OCI-LY3 (cell line): ENCODE data around the gene AKAP5.

Experiments
- H2AFZ ChIP-seq: fragments of 200-600, 300-600 bp; shearing (Covaris generic); 2 replicates; pipeline ENCODE4 v1.6.0; 2014; ENCODE audit warnings: antibody characterized with exemption, low read depth, low read length
- H3K27ac ChIP-seq: fragments of 200-600, 300-600 bp; sonication (generic); 2 replicates; pipeline ENCODE4 v1.5.1; 2014; ENCODE audit warnings: mild to moderate bottlenecking, low read length, moderate library complexity, mixed read lengths
- H3K27me3 ChIP-seq: fragments of 200-600, 300-600 bp; sonication (generic); 2 replicates; pipeline ENCODE4 v1.6.1; 2014; ENCODE audit warnings: low read depth, low read length, mixed read lengths
- H3K36me3 ChIP-seq: fragments of 200-600, 300-600 bp; sonication (generic); replicated peaks from 2 replicates; pipeline ENCODE3; 2014; ENCODE audit warnings: low read depth, low read length, mixed read lengths
- H3K4me1 ChIP-seq: fragments of 300-600, 200-600 bp; sonication (generic); 2 replicates; pipeline ENCODE4 v1.6.1; 2014; ENCODE audit warnings: low read length, mixed read lengths
- H3K4me2 ChIP-seq: fragments of 200-600, 300-600 bp; sonication (generic); 2 replicates; pipeline ENCODE4 v1.6.1; 2014; ENCODE audit warnings: low read length, mixed read lengths
- H3K4me3 ChIP-seq: fragments of 300-600, 200-600 bp; sonication (generic); 2 replicates; pipeline ENCODE4 v1.5.1; 2014; ENCODE audit warnings: antibody characterized with exemption, mild to moderate bottlenecking, low read length, moderate library complexity
- H3K79me2 ChIP-seq: fragments of 300-600, 200-600 bp; shearing (Covaris generic); 2 replicates; pipeline ENCODE4 v1.6.1; 2014; ENCODE audit warnings: mild to moderate bottlenecking, low read length, mixed read lengths
- H3K9ac ChIP-seq: fragments of 300-600, 200-600 bp; shearing (Covaris generic); 2 replicates; pipeline ENCODE4 v1.6.0; 2014; ENCODE audit warnings: mild to moderate bottlenecking, low read length, moderate library complexity
- H3K9me3 ChIP-seq: fragments of 200-600, 300-600 bp; shearing (Covaris generic); 2 replicates; pipeline ENCODE4 v1.6.1; 2014; ENCODE audit warnings: low read length, mixed read lengths; ENCODE audit not compliant: insufficient read depth
- H4K20me1 ChIP-seq: fragments of 200-600, 300-600 bp; sonication (generic); 2 replicates; pipeline ENCODE4 v1.6.1; 2016; ENCODE audit warnings: low read length, mixed read lengths; ENCODE audit not compliant: insufficient read depth
- EZH2phosphoT487 ChIP-seq: fragments of 200-600 bp; shearing (Covaris generic); IDR thresholded peaks from 2 replicates; pipeline ENCODE4 v1.6.1; 2018; ENCODE audit warnings: antibody characterized with exemption, mixed run types, low read depth
- TF ChIP-seq, protein P1 (sequence below): fragments of 200-600, 300-600 bp; sonication (generic); IDR thresholded peaks from 2 replicates; pipeline ENCODE4 v1.5.1; 2014; ENCODE audit warnings: antibody characterized with exemption, low read length, low read depth

AKAP5 gene

GRCh38 chr14:64461221-64461620 lies 4.1 kb upstream of the AKAP5 start:
- H4K20me1 ChIP-seq = peaks cover 7% of the 10 kb centered on the region
- H3K36me3 ChIP-seq = peaks cover 54% of the 10 kb centered on the region
- no peak overlapping the region for H3K9ac ChIP-seq
- no peaks in the 10 kb centered on the region for H3K79me2 ChIP-seq
- peaks cover 54% of the 10 kb centered on the region for H3K4me1 ChIP-seq
- H3K4me2 ChIP-seq = no peak overlapping the region
- H3K9me3 ChIP-seq = no peaks in the 10 kb centered on the region
- H2AFZ ChIP-seq = no peak overlapping the region
- no peak overlapping the region for H3K4me3 ChIP-seq
- H3K27ac ChIP-seq = no peak overlapping the region
- no peak for TF ChIP-seq EZH2phosphoT487
- H3K27me3 ChIP-seq = no peaks in the 10 kb centered on the region

DNA sequence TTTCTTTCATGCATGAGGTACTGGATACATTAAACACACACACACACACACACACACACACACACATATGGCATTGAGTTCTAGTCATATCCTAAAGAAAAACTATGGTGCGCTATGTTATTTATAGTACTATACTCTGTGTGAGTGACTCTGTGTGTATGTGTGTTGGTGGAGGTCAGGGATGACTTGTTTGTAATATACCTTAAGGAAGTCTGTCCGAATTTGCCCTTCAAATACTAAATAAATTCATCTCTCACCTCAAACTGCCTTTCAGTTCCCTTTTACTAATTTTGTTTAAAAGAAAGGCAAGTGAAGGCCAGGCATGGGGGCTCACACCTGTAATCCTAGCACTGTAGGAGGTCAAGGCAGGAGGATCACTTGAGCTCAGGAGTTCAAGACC lies 2.1 kb upstream of the AKAP5 start:
- Histone ChIP-seq H2AFZ (no peak overlapping the region), H4K20me1 (peaks cover 10% of the 10 kb centered on the region), H3K9me3 (no peaks in the 10 kb centered on the region), H3K36me3 (peaks cover 37% of the 10 kb centered on the region), H3K4me1 (peaks cover 60% of the 10 kb centered on the region), H3K79me2 (no peaks in the 10 kb centered on the region), H3K27ac (peak overlapping the region; percentile 15), H3K4me2 (peak overlapping the region; percentile 39), H3K9ac (no peak overlapping the region), H3K27me3 (no peaks in the 10 kb centered on the region), H3K4me3 (no peak overlapping the region)
- TF ChIP-seq, protein P1, sequence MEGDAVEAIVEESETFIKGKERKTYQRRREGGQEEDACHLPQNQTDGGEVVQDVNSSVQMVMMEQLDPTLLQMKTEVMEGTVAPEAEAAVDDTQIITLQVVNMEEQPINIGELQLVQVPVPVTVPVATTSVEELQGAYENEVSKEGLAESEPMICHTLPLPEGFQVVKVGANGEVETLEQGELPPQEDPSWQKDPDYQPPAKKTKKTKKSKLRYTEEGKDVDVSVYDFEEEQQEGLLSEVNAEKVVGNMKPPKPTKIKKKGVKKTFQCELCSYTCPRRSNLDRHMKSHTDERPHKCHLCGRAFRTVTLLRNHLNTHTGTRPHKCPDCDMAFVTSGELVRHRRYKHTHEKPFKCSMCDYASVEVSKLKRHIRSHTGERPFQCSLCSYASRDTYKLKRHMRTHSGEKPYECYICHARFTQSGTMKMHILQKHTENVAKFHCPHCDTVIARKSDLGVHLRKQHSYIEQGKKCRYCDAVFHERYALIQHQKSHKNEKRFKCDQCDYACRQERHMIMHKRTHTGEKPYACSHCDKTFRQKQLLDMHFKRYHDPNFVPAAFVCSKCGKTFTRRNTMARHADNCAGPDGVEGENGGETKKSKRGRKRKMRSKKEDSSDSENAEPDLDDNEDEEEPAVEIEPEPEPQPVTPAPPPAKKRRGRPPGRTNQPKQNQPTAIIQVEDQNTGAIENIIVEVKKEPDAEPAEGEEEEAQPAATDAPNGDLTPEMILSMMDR = no peak
- TF ChIP-seq EZH2phosphoT487 = no peak

DNA sequence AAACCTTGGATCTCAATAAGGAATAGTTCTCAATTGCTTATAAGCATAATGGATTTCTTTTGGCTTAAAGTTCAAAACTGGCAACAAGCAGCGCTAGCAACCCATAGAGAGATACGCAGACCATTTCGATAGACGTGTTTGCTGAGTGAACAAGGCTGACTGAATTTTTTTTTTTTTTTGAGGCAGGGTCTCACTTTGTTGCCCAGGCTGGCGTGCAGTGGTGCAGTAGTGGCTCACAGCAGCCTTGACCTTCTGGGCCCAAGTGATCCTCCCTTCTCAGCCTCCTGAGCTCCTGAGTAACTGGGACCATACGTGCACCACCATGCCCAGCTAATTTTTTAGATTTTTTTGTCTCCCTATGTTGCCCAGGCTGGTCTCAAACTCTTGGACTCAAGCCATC lies 1.4 kb upstream of the AKAP5 start:
- Histone ChIP-seq H4K20me1 (peaks cover 10% of the 10 kb centered on the region), H3K9ac (no peak overlapping the region), H3K4me2 (peak overlapping the region; percentile 94; the same call in 1 of the 2 replicates), H3K27ac (no peak overlapping the region), H3K4me1 (peaks cover 55% of the 10 kb centered on the region), H2AFZ (no peak overlapping the region), H3K79me2 (no peaks in the 10 kb centered on the region), H3K36me3 (peaks cover 30% of the 10 kb centered on the region), H3K9me3 (no peaks in the 10 kb centered on the region), H3K4me3 (no peak overlapping the region), H3K27me3 (no peaks in the 10 kb centered on the region)
- no peak for TF ChIP-seq EZH2phosphoT487
- TF ChIP-seq, protein P1 = no peak

DNA sequence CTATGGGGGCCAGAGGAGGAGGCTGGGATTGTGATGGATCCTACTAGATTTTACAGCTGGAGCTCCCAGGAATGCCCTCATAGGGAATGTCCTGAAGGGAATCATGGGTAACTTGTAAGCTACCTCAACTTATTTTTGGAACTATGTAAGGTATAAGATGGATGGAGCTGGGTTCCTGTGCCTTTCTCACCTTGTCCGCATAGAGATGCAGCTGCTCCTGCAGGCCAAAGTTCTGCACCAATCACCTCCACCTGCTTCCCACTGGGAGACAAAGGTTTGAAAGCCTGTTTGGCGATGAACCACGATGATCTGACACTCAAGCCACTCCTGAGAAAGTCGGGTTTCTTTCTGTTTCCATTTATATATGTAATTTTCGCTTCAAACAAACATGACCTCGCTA lies 648 bp upstream of the AKAP5 start:
- no peak overlapping the region for H3K27ac ChIP-seq
- peak overlapping the region; percentile 79 for H3K4me3 ChIP-seq

More for the DNA sequence above, 648 bp upstream of the AKAP5 start:
- Histone ChIP-seq H3K9me3 (no peaks in the 10 kb centered on the region), H3K4me2 (peak overlapping the region; percentile 94), H3K27me3 (no peaks in the 10 kb centered on the region), H2AFZ (no peak overlapping the region), H4K20me1 (peaks cover 13% of the 10 kb centered on the region), H3K79me2 (no peaks in the 10 kb centered on the region), H3K36me3 (peaks cover 23% of the 10 kb centered on the region), H3K9ac (peak overlapping the region; percentile 61), H3K4me1 (peaks cover 48% of the 10 kb centered on the region)
- TF ChIP-seq EZH2phosphoT487 = no peak
- TF ChIP-seq, protein P1 = no peak
